Glutamatergic neuron (in vitro differentiated cells): ENCODE measurements around the gene NPPA. TPM values are rescaled to one million over a fixed set of nuclear protein-coding genes. Genes with fewer than 3 reads are reported as not detected.

Experiments
- DNase-seq: peaks from one replicate; pipeline ENCODE4 v3.0.0; 2022
- H3K27ac Mint-ChIP-seq: one replicate; pipeline ENCODE4 v1.8.0; 2020; ENCODE audit warnings: mild to moderate bottlenecking, mixed read lengths, inconsistent platforms; ENCODE audit not compliant: unreplicated experiment
- H3K27me3 Mint-ChIP-seq: one replicate; pipeline ENCODE4 v1.8.0; 2020; ENCODE audit warnings: mild to moderate bottlenecking, moderate library complexity, mixed read lengths, inconsistent platforms; ENCODE audit not compliant: unreplicated experiment
- H3K36me3 Mint-ChIP-seq: one replicate; pipeline ENCODE4 v1.8.0; 2020; ENCODE audit warnings: mild to moderate bottlenecking, mixed read lengths, inconsistent platforms; ENCODE audit not compliant: unreplicated experiment
- H3K4me1 Mint-ChIP-seq: one replicate; pipeline ENCODE4 v1.8.0; 2020; ENCODE audit warnings: mild to moderate bottlenecking, low read depth, mixed read lengths, inconsistent platforms; ENCODE audit not compliant: unreplicated experiment
- H3K4me3 Mint-ChIP-seq: one replicate; pipeline ENCODE4 v1.8.0; 2020; ENCODE audit warnings: mild to moderate bottlenecking, mixed read lengths, inconsistent platforms; ENCODE audit not compliant: unreplicated experiment
- H3K9me3 Mint-ChIP-seq: one replicate; pipeline ENCODE4 v1.8.0; 2020; ENCODE audit warnings: mild to moderate bottlenecking, moderate library complexity, mixed read lengths, inconsistent platforms; ENCODE audit not compliant: unreplicated experiment
- CTCF ChIP-seq: fragments of 200-600 bp; sonication (generic); IDR thresholded peaks from one replicate; pipeline ENCODE4 v1.5.0; 2021; ENCODE audit not compliant: partially characterized antibody, unreplicated experiment
- total RNA-seq: library from RNA; stranded (reverse); fragmentation: NEBNext Ultra II Directional; extraction: Animal tissue kit (Norgen Biotek cat#: 25700); gene quantifications from one replicate; pipeline ENCODE4 v1.2.1, GENCODE V29; 2021; ENCODE audit not compliant: unreplicated experiment

Gene NPPA
- total RNA-seq, 1 donor from 2014 or later: not detected

DNA sequence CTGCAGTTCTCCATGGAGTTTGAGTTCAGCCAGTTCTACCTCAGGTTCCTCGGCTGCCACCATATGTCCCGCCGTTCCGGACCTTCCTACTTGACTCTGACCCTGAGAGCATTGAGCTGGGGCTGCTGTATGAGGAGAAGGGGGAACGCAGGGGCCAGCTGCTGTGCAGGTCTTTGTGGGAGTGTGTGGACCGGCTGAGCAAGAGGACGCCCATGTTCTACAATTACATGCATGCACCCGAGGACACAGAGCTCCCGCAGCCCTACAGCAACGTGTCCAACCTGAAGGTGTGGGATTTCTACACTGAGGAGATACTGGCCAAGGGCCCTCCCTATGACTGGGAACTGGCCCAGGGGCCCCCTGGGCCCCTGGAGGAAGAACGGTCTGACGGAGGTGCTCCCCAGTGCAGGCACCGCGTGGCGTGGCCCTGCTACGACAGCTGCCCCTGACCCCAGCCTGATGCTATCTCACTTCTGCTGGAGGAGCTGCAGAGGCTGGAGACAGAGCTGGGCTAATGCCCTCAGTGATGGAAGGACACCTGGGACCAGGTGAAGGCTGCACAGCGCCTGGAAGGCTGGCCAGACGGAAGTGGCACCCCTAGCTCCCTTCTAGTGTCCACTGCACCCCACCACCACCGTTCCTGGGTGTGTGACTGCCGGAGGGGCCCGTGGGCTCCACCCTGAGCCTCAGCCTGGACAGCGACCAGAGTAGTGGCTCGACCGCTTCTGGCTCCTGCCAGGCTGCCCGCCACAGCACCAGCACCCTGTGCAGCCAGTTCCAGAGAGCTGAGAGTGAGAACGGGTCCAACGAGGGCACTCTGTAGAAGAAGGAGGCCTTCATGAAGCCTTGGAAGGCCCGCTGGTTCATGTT lies 32.0 kb upstream of the NPPA start:
- Mint-ChIP-seq H3K36me3 (no peaks in the 10 kb centered on the region), H3K9me3 (peaks cover 1% of the 10 kb centered on the region), H3K4me1 (peaks cover 15% of the 10 kb centered on the region), H3K27ac (no peak overlapping the region), H3K4me3 (no peak overlapping the region), H3K27me3 (peaks cover 5% of the 10 kb centered on the region)
- DNase-seq: no peak
- TF ChIP-seq CTCF: no peak

DNA sequence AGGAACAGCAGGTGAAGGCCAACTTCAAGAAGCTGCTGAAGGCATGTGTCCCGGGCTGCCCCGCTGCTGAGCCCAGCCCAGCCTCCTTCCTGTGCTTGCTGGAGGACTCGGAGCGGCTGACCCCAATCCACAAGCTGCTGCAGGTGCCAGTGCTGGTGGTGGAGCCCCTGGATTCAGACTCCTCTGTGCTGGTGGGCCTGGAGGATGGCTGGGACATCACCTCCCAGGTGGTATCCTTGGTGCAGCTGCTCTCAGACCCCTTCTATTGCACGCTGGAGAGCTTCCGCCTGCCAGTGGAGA lies 31.3 kb upstream of the NPPA start:
- no peak overlapping the region for H3K4me3 Mint-ChIP-seq
- DNase-seq: no peak
- no peak for TF ChIP-seq CTCF
- H3K27ac Mint-ChIP-seq: no peak overlapping the region
- peaks cover 5% of the 10 kb centered on the region for H3K27me3 Mint-ChIP-seq
- H3K36me3 Mint-ChIP-seq: no peaks in the 10 kb centered on the region
- H3K4me1 Mint-ChIP-seq: peaks cover 15% of the 10 kb centered on the region
- H3K9me3 Mint-ChIP-seq: peaks cover 1% of the 10 kb centered on the region

DNA sequence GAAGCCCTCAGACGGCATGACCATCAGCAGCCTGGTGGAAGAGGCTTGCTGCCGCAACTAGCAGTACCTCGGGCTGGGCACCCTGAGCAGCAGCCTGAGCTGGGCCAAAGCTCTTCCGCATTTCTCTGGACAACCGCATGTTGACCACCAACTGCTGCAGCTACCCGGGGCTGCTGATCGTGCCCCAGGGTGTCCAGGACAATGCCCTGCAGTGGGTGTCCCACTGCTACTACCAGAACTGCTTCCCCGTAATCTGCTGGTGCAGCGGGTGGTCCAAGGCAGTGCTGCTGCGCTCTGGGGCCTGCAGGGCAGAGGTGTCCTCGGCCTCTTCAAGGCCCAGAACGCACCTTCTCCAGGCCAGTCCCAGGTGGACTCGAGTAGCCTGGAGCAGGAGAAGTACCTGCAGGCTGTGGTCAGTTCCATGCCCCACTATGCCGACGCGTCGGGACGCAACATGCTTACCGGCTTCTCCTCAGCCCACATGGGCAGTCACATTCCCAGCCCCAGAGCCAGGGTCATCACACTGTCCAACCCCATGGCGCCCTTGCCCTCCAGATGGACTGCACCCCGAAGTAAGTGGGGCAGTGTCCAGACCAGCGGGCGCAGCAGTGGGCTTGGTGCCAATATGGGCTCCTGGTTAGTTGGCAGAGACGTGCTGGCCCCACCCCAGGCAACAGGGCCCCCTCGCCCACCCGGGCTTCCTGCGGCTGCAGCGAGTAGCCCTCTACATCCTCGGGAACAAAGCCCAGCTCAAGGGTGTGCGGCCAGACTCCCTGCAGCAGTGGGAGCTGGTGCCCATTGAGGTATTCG lies 30.7 kb upstream of the NPPA start:
- no peak for TF ChIP-seq CTCF
- DNase-seq: no peak
- Mint-ChIP-seq H3K36me3 (no peaks in the 10 kb centered on the region), H3K27me3 (peaks cover 5% of the 10 kb centered on the region), H3K27ac (no peak overlapping the region), H3K4me3 (no peak overlapping the region), H3K4me1 (peaks cover 15% of the 10 kb centered on the region), H3K9me3 (peaks cover 1% of the 10 kb centered on the region)

- H3K27ac Mint-ChIP-seq: no peak overlapping the region
- no peak for TF ChIP-seq CTCF
- DNase-seq: no peak
- H3K4me3 Mint-ChIP-seq: no peak overlapping the region
- no peaks in the 10 kb centered on the region for H3K36me3 Mint-ChIP-seq
- H3K4me1 Mint-ChIP-seq: peaks cover 10% of the 10 kb centered on the region
- peaks cover 1% of the 10 kb centered on the region for H3K9me3 Mint-ChIP-seq
- H3K27me3 Mint-ChIP-seq: peaks cover 3% of the 10 kb centered on the region
These were observed 29.5 kb upstream of the NPPA start for GRCh38 chr1:11877074-11877473.

DNA sequence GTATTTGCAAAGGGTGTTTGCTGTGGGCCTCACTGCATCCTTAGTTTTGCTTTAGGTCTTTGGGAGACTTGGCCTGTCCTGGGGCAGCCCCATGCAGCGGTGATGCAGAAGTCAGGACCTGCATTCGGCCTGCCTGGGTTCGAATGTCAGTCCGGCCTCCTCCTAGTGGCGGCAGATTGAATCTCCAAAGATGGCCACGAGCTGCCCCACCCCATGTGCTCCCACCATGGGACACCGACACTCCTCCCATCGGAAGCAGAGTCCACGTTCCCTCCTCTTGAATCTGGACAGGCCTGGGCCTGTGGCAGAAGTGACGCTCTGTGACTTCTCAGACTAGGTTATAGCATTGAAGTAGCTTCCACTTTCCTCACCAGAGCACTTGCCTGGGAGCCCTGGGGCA lies 27.5 kb upstream of the NPPA start:
- Mint-ChIP-seq H3K36me3 (no peaks in the 10 kb centered on the region), H3K27ac (no peak overlapping the region), H3K4me3 (no peak overlapping the region), H3K9me3 (peaks cover 1% of the 10 kb centered on the region), H3K27me3 (peaks cover 3% of the 10 kb centered on the region), H3K4me1 (no peaks in the 10 kb centered on the region)
- no peak for DNase-seq
- peak; percentile 15 for TF ChIP-seq CTCF
